GM10266 (cell line): ENCODE measurements around the gene ETNK1.
"Not testable (repeated sequence)": the region's sequence is repeated elsewhere in the genome, so short reads cannot be mapped to it uniquely, and the experiment has no call there.

ENCODE experiments used
- DNase-seq: peaks from one replicate; pipeline ENCODE4 v3.0.0; 2012; ENCODE audit errors: extremely low spot score
- TF ChIP-seq, protein P1 (sequence below): IDR thresholded peaks from 2 replicates; pipeline ENCODE4 v1.5.1; 2012; ENCODE audit warnings: mild to moderate bottlenecking, low read depth; ENCODE audit not compliant: control insufficient read depth, insufficient read depth; ENCODE audit errors: missing control alignments

ETNK1 gene

DNA sequence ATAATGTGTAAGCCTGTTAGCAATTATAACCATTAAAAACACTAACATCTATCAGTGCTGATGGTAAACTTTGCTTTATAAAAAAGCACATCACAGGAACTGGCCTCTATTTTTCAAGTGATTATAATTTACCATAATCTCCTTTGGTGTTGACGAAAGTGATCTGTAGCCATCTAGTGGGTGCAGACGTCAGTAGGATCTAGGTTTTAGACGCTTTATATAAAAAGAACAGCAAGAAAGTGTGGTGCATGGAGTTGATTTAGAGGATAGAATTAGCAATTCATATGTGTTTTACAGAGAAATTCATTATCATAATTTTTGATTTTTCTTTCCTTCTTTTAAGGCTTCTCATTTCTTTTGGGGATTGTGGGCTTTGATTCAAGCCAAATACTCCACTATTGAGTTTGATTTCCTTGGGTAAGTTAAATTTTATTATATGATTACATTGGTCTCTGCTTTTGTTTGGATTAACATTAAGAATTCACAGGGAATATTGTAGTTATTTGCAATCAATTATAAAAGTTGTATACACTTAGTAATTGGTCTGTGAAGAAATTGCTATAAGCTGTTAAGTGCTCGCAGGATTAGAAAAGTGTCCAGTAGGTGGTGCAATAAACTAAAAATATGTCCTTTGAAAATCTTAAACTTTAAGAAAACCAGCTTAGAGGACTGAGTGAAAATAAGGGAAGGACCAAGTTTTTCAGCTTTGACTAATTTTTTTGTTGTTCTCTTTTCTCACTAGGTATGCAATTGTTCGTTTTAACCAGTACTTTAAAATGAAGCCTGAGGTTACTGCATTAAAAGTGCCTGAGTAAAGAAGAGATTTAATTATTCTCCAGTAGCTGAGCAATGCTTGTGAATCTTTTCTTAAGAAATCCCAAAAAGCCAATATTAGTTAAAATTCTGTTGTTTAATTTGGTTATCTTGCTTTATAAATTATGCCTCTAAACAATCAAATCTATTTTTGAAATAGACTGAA lies 59.5 kb downstream of the ETNK1 start:
- DNase-seq: no peak
- TF ChIP-seq, protein P1, sequence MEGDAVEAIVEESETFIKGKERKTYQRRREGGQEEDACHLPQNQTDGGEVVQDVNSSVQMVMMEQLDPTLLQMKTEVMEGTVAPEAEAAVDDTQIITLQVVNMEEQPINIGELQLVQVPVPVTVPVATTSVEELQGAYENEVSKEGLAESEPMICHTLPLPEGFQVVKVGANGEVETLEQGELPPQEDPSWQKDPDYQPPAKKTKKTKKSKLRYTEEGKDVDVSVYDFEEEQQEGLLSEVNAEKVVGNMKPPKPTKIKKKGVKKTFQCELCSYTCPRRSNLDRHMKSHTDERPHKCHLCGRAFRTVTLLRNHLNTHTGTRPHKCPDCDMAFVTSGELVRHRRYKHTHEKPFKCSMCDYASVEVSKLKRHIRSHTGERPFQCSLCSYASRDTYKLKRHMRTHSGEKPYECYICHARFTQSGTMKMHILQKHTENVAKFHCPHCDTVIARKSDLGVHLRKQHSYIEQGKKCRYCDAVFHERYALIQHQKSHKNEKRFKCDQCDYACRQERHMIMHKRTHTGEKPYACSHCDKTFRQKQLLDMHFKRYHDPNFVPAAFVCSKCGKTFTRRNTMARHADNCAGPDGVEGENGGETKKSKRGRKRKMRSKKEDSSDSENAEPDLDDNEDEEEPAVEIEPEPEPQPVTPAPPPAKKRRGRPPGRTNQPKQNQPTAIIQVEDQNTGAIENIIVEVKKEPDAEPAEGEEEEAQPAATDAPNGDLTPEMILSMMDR: peak; percentile 55

DNA sequence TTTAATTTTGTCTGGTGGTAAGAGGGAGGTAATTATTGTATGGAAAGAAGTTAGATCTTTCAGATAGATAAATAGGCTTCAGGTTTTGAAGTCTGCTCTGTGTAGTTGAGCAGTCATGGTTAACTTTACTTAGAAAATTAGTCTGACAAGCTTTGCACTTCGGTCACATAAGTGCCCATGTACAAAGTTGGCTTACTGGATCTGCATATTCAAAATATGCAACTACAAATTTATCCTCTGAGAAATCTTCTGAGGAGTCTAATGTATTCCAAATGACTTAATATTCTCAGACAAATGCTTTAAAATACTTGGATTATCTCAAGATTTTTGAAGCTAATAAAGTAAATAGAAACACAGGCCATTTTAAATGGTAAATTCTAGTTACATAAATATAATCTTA lies 61.2 kb downstream of the ETNK1 start:
- TF ChIP-seq, protein P1: no peak
- no peak for DNase-seq

DNA sequence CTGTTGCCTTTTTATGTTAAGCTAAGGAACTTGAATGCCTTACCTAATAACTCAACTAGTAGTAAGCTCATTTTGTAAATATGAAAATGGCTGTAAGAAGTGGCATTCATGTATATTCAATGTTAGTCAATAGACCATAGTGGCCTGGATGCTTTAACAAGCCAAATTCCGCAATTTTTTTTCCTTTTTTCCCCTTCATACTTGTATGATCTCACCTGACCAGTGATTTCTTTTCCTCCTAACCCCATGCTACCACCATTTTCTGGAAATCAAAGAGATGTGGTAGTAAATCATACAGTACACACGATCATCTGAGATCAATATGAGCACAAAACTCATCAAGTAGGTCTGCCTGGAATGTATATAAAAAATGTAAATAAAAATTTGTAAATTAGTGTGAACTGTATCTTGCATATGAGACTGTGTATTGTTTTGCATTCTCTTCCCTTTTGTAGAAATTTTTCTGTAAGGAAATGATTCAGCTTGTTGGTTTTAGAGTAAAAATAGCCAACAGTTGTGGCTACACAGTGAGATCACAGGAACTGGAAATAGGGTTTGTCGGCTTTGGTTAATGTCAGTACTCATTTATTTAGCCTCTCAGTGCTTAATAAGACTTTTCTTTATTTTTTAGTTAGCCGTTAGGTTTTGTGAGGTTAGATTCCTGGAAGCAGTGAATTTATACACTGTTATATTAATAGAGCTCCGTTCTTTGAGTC lies 62.5 kb downstream of the ETNK1 start:
- DNase-seq: peak; percentile 37

DNA sequence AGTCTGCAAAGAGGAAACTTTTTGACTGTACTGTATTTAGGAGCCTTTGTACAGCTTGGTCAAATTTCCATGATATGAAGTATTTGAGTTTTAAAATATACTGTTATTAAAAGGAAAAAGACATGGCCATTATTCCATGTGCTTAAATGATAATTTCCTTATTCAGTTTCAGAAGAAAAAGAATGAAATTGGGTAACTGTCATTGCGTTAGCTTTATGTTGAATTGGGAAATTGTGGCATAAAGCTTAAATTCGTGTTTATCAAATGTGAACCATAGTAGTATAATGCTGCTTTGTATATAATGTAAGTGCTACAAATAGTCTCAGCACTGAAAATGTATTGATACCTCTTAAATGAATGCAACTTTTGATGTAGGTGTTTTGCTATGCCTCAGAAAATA lies 64.9 kb downstream of the ETNK1 start:
- no peak for DNase-seq
- TF ChIP-seq, protein P1: no peak

More for the DNA sequence above, 62.5 kb downstream of the ETNK1 start:
- TF ChIP-seq, protein P1: no peak

DNA sequence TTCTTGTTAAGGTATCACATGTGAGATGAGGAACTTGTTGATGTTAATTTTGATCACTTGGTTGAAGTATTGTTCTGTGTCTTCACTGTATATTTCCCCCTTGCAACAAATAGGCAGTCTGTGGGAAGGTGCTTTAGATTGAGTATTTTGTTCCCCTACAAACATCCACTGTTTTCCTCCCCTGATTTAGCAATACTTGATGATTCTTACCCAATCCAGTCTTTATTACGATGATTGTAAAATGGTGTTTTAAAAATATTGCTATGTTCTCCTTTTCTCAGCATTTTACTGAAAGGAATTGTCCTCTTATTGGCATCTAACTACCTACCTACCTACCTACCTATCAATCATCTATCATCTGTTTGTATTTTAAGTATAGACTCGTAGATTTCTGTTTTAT lies 66.3 kb downstream of the ETNK1 start:
- TF ChIP-seq, protein P1: no peak
- DNase-seq: no peak

DNA sequence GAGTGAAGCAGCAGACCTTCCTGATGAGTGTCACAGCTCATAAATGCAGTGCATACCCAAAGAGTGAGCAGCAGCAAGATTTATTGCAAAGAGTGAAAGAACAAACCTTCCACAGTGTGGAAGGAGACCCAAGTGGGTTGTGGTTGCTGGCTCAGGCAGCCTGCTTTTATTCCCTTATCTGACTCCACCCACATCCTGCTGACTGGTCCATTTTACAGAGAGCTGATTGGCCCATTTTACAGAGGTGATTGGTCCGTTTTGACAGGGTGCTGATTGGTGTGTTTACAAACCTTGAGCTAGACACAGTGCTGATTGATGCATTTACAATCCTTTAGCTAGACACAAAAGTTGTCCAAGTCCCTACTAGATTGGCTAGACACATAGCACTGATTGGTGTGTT lies 67.5 kb downstream of the ETNK1 start:
- DNase-seq: not testable (repeated sequence)

DNA sequence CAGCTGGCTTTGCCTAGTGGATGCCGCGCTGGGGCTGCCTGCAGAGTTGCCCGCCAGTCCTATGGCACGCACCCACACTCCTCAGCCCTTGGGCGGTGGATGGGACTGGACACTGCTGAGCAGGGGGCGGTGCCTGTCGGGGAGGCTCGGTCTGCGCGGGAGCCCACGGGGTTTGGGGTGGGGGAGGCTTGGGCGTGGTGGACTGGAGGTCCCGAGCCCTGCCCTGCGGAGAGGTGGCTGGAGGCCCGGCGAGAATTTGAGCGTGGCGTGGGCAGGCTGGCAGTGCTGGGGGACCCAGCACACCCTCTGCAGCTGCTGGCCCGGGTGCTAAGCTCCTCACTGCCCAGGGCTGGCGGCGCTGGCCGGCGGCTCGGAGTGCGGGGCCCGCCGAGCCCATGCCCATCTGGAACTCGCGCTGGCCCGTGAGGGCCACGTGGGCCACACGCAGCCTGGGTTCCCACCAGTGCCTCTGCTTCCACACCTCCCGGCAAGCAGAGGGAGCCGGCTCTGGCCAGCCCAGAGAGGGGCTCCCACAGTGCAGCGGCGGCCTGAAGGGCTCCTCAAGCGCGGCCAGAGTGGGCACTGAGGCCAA lies 68.1 kb downstream of the ETNK1 start:
- TF ChIP-seq, protein P1: no peak

More for the DNA sequence above, 68.1 kb downstream of the ETNK1 start:
- DNase-seq: no peak
